ENCODE data around the gene ARL4A. TPM values are rescaled to one million over a fixed set of nuclear protein-coding genes. Genes with fewer than 3 reads are reported as not detected.

The ARL4A gene
- total RNA-seq, 1 experiment from 2014 or later: 18.3 TPM

- H3K27me3 ChIP-seq (replicated peaks; ENCODE audit: insufficient read depth, low read depth, low read length, poor library complexity): no peaks in the 10 kb centered on the region
- H3K4me1 ChIP-seq (ENCODE audit: insufficient read depth, low read length, poor library complexity, severe bottlenecking): no peaks in the 10 kb centered on the region
- no peak for DNase-seq (ENCODE audit: low spot score)
- BruUV-seq (replicated peaks): no TSS peak
- H3K9me3 ChIP-seq (ENCODE audit: low read depth, low read length, poor library complexity, severe bottlenecking): no peaks in the 10 kb centered on the region
- H3K27ac ChIP-seq (ENCODE audit: low read depth, low read length, poor library complexity, severe bottlenecking): no peak overlapping the region
- POLR2A ChIA-PET (ENCODE audit: low non-redundant PET): no interaction called here
- CTCF ChIA-PET: interaction anchor here (0.8 kb wide), 1 partner anchor 12 kb away, joined by 3 read pairs; no protein-coding TSS in a partner anchor
- H3K4me3 ChIP-seq (ENCODE audit: low read depth, low read length, poor library complexity, severe bottlenecking): no peak overlapping the region
- intact Hi-C loops (cut with micrococcal nuclease; ENCODE audit: unreplicated experiment): loop anchor here (2.0 to 5.0 kb wide), 2 partner anchors 147 to 589 kb away; no protein-coding TSS in a partner anchor
- TF ChIP-seq EZH2 (IDR thresholded peaks at IDR 0.05; ENCODE audit: borderline replicate concordance, low read depth, low read length, poor library complexity, severe bottlenecking) (no peak), CTCF (conservative IDR thresholded peaks at IDR 0.05; ENCODE audit: low read depth, low read length) (no peak)
- H3K36me3 ChIP-seq (ENCODE audit: insufficient read depth, low read length, poor library complexity, severe bottlenecking): no peaks in the 10 kb centered on the region
These were observed 13.4 kb upstream of the ARL4A start for GRCh38 chr7:12674053-12674452.

GRCh38 chr7:12674861-12675260 is 12.6 kb upstream of the ARL4A start:
- Histone ChIP-seq H3K36me3 (ENCODE audit: insufficient read depth, low read length, poor library complexity, severe bottlenecking) (no peaks in the 10 kb centered on the region), H3K27me3 (replicated peaks; ENCODE audit: insufficient read depth, low read depth, low read length, poor library complexity) (no peaks in the 10 kb centered on the region), H3K4me1 (ENCODE audit: insufficient read depth, low read length, poor library complexity, severe bottlenecking) (no peaks in the 10 kb centered on the region), H3K27ac (ENCODE audit: low read depth, low read length, poor library complexity, severe bottlenecking) (no peak overlapping the region), H3K9me3 (ENCODE audit: low read depth, low read length, poor library complexity, severe bottlenecking) (no peaks in the 10 kb centered on the region), H3K4me3 (ENCODE audit: low read depth, low read length, poor library complexity, severe bottlenecking) (no peak overlapping the region)
- DNase-seq (ENCODE audit: low spot score): peak; percentile 70
- peak; percentile 75 for TF ChIP-seq CTCF (conservative IDR thresholded peaks at IDR 0.05; ENCODE audit: low read depth, low read length)
- TF ChIP-seq EZH2 (IDR thresholded peaks at IDR 0.05; ENCODE audit: borderline replicate concordance, low read depth, low read length, poor library complexity, severe bottlenecking): no peak
- ChIA-PET POLR2A (ENCODE audit: low non-redundant PET) (no interaction called here), CTCF (interaction anchor here (0.8 to 1.0 kb wide), 2 partner anchors 9 to 11 kb away, joined by 3 read pairs; no protein-coding TSS in a partner anchor)
- intact Hi-C loops (cut with micrococcal nuclease; ENCODE audit: unreplicated experiment): loop anchor here (2.0 to 5.0 kb wide), 2 partner anchors 148 to 588 kb away; no protein-coding TSS in a partner anchor
- no TSS peak for BruUV-seq (replicated peaks)

GRCh38 chr7:12683678-12684585 is 3.5 kb upstream of the ARL4A start:
- H3K4me3 ChIP-seq (ENCODE audit: low read depth, low read length, poor library complexity, severe bottlenecking): no peak overlapping the region
- intact Hi-C loops (cut with micrococcal nuclease; ENCODE audit: unreplicated experiment): loop anchor here (5.0 to 10.0 kb wide), 3 partner anchors 201 to 503 kb away; no protein-coding TSS in a partner anchor
- peaks cover 6% of the 10 kb centered on the region for H3K4me1 ChIP-seq (ENCODE audit: insufficient read depth, low read length, poor library complexity, severe bottlenecking)
- no peaks in the 10 kb centered on the region for H3K9me3 ChIP-seq (ENCODE audit: low read depth, low read length, poor library complexity, severe bottlenecking)
- TF ChIP-seq EZH2 (IDR thresholded peaks at IDR 0.05; ENCODE audit: borderline replicate concordance, low read depth, low read length, poor library complexity, severe bottlenecking) (no peak), CTCF (conservative IDR thresholded peaks at IDR 0.05; ENCODE audit: low read depth, low read length) (peak; percentile 54)
- DNase-seq (ENCODE audit: low spot score): peak; percentile 45
- no peaks in the 10 kb centered on the region for H3K36me3 ChIP-seq (ENCODE audit: insufficient read depth, low read length, poor library complexity, severe bottlenecking)
- ChIA-PET CTCF (interaction anchor here (0.7 to 1.1 kb wide), 3 partner anchors 9 to 578 kb away, joined by 3 to 4 read pairs (median 3); no protein-coding TSS in a partner anchor), POLR2A (ENCODE audit: low non-redundant PET) (no interaction called here)
- no TSS peak for BruUV-seq (replicated peaks)
- no peak overlapping the region for H3K27ac ChIP-seq (ENCODE audit: low read depth, low read length, poor library complexity, severe bottlenecking)
- no peaks in the 10 kb centered on the region for H3K27me3 ChIP-seq (replicated peaks; ENCODE audit: insufficient read depth, low read depth, low read length, poor library complexity)
